Measurements from ENCODE around the gene DSG2.

- no peak for TF ChIP-seq CTCF (IDR thresholded peaks at IDR 0.05; ENCODE audit: insufficient read depth, low read length, poor library complexity, severe bottlenecking)
- TF ChIP-seq EZH2phosphoT487 (conservative IDR thresholded peaks at IDR 0.05; ENCODE audit: low read length) = no peak
Measured at GRCh38 chr18:31546476-31546875, 48.5 kb downstream of the DSG2 start.
